Caco-2 (cell line): ENCODE data around the gene CCR3. TPM values are rescaled to one million over a fixed set of nuclear protein-coding genes. Genes with fewer than 3 reads are reported as not detected.

Source experiments
- BruUV-seq: library from RNA; stranded (reverse); fragments of 400-500 nt; replicated peaks from 2 replicates; lab custom pipeline; 2021; lab: Mats Ljungman, UMichigan
- CTCF ChIA-PET: fragments of 300-600 bp; sonication (Branson Sonifier 250); formaldehyde crosslinking; loops from one replicate; lab custom pipeline; 2022; ENCODE audit warnings: antibody characterized with exemption; lab: Charles Lee
- POLR2A ChIA-PET: fragments of 300-600 bp; sonication (Branson Sonifier 250); formaldehyde crosslinking; loops from one replicate; lab custom pipeline; 2022; ENCODE audit warnings: antibody characterized with exemption; lab: Charles Lee
- DNase-seq, 2 experiments: peaks; one replicate each; pipeline versions ENCODE4 v3.0.0 to v3.0.0-alpha.2; 2020 to 2022
- H3K27me3 ChIP-seq: replicated peaks from 2 replicates; pipeline ENCODE4 v1.6.0; 2011; ENCODE audit warnings: low read length; ENCODE audit not compliant: control insufficient read depth, insufficient read depth
- H3K36me3 ChIP-seq: 2 replicates; pipeline ENCODE4 v1.5.1; 2011; ENCODE audit warnings: low read length; ENCODE audit not compliant: control insufficient read depth, insufficient read depth
- H3K4me1 ChIP-seq: fragments of 250-450 bp; sonication (Bioruptor Pico); 2 replicates; pipeline ENCODE4 v1.5.1; 2020; ENCODE audit warnings: mild to moderate bottlenecking
- H3K4me3 ChIP-seq: 2 replicates; pipeline ENCODE4 v1.5.1; 2011; ENCODE audit warnings: low read depth, mild to moderate bottlenecking, control low read depth, low read length
- H3K9me3 ChIP-seq: fragments of 250-450 bp; sonication (Bioruptor Pico); 2 replicates; pipeline ENCODE4 v1.5.1; 2020; ENCODE audit warnings: mild to moderate bottlenecking, moderate library complexity
- H3K27ac Mint-ChIP-seq: one replicate; pipeline ENCODE4 v1.8.0; 2022; ENCODE audit warnings: mixed read lengths; ENCODE audit not compliant: unreplicated experiment
- H3K27me3 Mint-ChIP-seq: one replicate; pipeline ENCODE4 v1.8.0; 2022; ENCODE audit warnings: mixed read lengths; ENCODE audit not compliant: insufficient read depth, unreplicated experiment
- H3K36me3 Mint-ChIP-seq: one replicate; pipeline ENCODE4 v1.8.0; 2022; ENCODE audit warnings: mild to moderate bottlenecking, mixed read lengths; ENCODE audit not compliant: insufficient read depth, unreplicated experiment
- H3K4me1 Mint-ChIP-seq: one replicate; pipeline ENCODE4 v1.8.0; 2022; ENCODE audit warnings: low read depth, mixed read lengths; ENCODE audit not compliant: unreplicated experiment
- H3K4me3 Mint-ChIP-seq: one replicate; pipeline ENCODE4 v1.8.0; 2022; ENCODE audit warnings: mild to moderate bottlenecking, moderate library complexity, mixed read lengths; ENCODE audit not compliant: unreplicated experiment
- H3K9me3 Mint-ChIP-seq: one replicate; pipeline ENCODE4 v1.8.0; 2022; ENCODE audit warnings: mixed read lengths; ENCODE audit not compliant: unreplicated experiment
- CTCF ChIP-seq, 2 experiments: fragments of 200-600 bp in 1 of 2; IDR thresholded peaks; 1 replicate in 1 of 2; 2 replicates in 1 of 2; pipeline versions ENCODE4 v1.5.1 to v1.8.0; 2011 to 2022; ENCODE audit warnings: antibody characterized with exemption in 1 of 2, control low read depth in 1 of 2, inconsistent platforms in 1 of 2, low read depth in 1 of 2, low read length in 1 of 2, mild to moderate bottlenecking in 1 of 2, moderate library complexity in 1 of 2; ENCODE audit not compliant: insufficient read depth in 1 of 2, severe bottlenecking in 1 of 2, unreplicated experiment in 1 of 2
- intact Hi-C: fragments of 100-400 bp; cut with micrococcal nuclease; formaldehyde crosslinking; loops from one replicate; pipeline ENCODE4 v1.10.0; 2022; ENCODE audit not compliant: unreplicated experiment
- total RNA-seq: library from RNA; stranded (reverse); gene quantifications from 2 replicates; pipeline ENCODE4 v1.2.3, GENCODE V29; 2022

CCR3 gene
- total RNA-seq, 1 experiment from 2014 or later: 0.64 TPM

- DNase-seq: no peak
- Mint-ChIP-seq H3K27ac (no peak overlapping the region), H3K27me3 (no peaks in the 10 kb centered on the region), H3K4me1 (no peaks in the 10 kb centered on the region), H3K4me3 (no peak overlapping the region), H3K36me3 (peaks cover 6% of the 10 kb centered on the region), H3K9me3 (peaks cover 35% of the 10 kb centered on the region)
- POLR2A ChIA-PET: no interaction called here
- Histone ChIP-seq H3K27me3 (no peaks in the 10 kb centered on the region), H3K36me3 (no peaks in the 10 kb centered on the region), H3K9me3 (peaks cover 9% of the 10 kb centered on the region), H3K4me3 (no peak overlapping the region), H3K4me1 (no peaks in the 10 kb centered on the region)
- no peak for TF ChIP-seq CTCF (IDR thresholded peaks at IDR 0.05; ENCODE audit: insufficient read depth in 1 of 2, low read depth in 1 of 2, low read length in 1 of 2, severe bottlenecking in 1 of 2, unreplicated experiment in 1 of 2)
- BruUV-seq: no TSS peak
- CTCF ChIA-PET: no interaction called here
- intact Hi-C loops: no loop called here
Observed at GRCh38 chr3:46221938-46222337, 20.3 kb upstream of the CCR3 start.

- Mint-ChIP-seq H3K36me3 (peaks cover 6% of the 10 kb centered on the region), H3K4me3 (no peak overlapping the region), H3K27ac (no peak overlapping the region), H3K9me3 (peaks cover 37% of the 10 kb centered on the region), H3K27me3 (no peaks in the 10 kb centered on the region), H3K4me1 (no peaks in the 10 kb centered on the region)
- no TSS peak for BruUV-seq
- H3K4me1 ChIP-seq: no peaks in the 10 kb centered on the region
- no peaks in the 10 kb centered on the region for H3K27me3 ChIP-seq
- H3K9me3 ChIP-seq: peaks cover 9% of the 10 kb centered on the region
- POLR2A ChIA-PET: no interaction called here
- H3K36me3 ChIP-seq: no peaks in the 10 kb centered on the region
- TF ChIP-seq CTCF (IDR thresholded peaks at IDR 0.05; ENCODE audit: insufficient read depth in 1 of 2, low read depth in 1 of 2, low read length in 1 of 2, severe bottlenecking in 1 of 2, unreplicated experiment in 1 of 2): no peak
- DNase-seq: no peak
- no peak overlapping the region for H3K4me3 ChIP-seq
- CTCF ChIA-PET: no interaction called here
- intact Hi-C loops: no loop called here
Observed at GRCh38 chr3:46222435-46223161, 19.7 kb upstream of the CCR3 start.

- Histone ChIP-seq H3K27me3 (no peaks in the 10 kb centered on the region), H3K4me3 (no peak overlapping the region), H3K4me1 (no peaks in the 10 kb centered on the region), H3K9me3 (peaks cover 9% of the 10 kb centered on the region), H3K36me3 (no peaks in the 10 kb centered on the region)
- TF ChIP-seq CTCF (IDR thresholded peaks at IDR 0.05; ENCODE audit: insufficient read depth in 1 of 2, low read depth in 1 of 2, low read length in 1 of 2, severe bottlenecking in 1 of 2, unreplicated experiment in 1 of 2): no peak
- H3K4me3 Mint-ChIP-seq: no peak overlapping the region
- intact Hi-C loops: no loop called here
- BruUV-seq: no TSS peak
- ChIA-PET CTCF (no interaction called here), POLR2A (no interaction called here)
- peaks cover 3% of the 10 kb centered on the region for H3K36me3 Mint-ChIP-seq
- DNase-seq: no peak
- peaks cover 15% of the 10 kb centered on the region for H3K4me1 Mint-ChIP-seq
- H3K27me3 Mint-ChIP-seq: no peaks in the 10 kb centered on the region
- no peak overlapping the region for H3K27ac Mint-ChIP-seq
- H3K9me3 Mint-ChIP-seq: peaks cover 28% of the 10 kb centered on the region
Observed at GRCh38 chr3:46228260-46229242, 13.7 kb upstream of the CCR3 start.
